ENCODE results near the gene MARCO.

DNA sequence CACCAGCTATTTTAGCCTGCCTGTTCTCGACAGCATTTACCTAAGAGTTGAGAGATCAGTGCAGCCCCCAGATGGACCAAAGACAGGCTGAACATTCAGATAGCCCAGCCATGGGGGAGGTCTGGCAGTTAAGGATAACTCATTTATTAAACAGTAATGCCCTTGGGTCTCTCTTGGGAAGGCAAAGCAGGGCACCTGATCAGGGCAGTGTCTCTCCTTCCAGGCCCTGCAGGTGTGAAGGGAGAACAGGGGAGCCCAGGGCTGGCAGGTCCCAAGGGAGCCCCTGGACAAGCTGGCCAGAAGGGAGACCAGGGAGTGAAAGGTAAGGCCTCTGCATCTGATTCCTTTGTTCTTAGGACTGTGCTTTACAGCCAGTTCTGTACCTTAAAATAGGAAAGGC lies 49.6 kb downstream of the MARCO start:
- TF ChIP-seq, protein P1, sequence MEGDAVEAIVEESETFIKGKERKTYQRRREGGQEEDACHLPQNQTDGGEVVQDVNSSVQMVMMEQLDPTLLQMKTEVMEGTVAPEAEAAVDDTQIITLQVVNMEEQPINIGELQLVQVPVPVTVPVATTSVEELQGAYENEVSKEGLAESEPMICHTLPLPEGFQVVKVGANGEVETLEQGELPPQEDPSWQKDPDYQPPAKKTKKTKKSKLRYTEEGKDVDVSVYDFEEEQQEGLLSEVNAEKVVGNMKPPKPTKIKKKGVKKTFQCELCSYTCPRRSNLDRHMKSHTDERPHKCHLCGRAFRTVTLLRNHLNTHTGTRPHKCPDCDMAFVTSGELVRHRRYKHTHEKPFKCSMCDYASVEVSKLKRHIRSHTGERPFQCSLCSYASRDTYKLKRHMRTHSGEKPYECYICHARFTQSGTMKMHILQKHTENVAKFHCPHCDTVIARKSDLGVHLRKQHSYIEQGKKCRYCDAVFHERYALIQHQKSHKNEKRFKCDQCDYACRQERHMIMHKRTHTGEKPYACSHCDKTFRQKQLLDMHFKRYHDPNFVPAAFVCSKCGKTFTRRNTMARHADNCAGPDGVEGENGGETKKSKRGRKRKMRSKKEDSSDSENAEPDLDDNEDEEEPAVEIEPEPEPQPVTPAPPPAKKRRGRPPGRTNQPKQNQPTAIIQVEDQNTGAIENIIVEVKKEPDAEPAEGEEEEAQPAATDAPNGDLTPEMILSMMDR (conservative IDR thresholded peaks at IDR 0.05; ENCODE audit: low read depth in 2 of 2), result no peak
- no peak for TF ChIP-seq EZH2 (IDR thresholded peaks at IDR 0.05; ENCODE audit: low read depth, unreplicated experiment)
- TF ChIP-seq POLR2AphosphoS5 (IDR thresholded peaks at IDR 0.05; ENCODE audit: low read depth), result no peak
- TF ChIP-seq EZH2phosphoT487 (IDR thresholded peaks at IDR 0.05; ENCODE audit: unreplicated experiment), result no peak
- TF ChIP-seq, protein P2, sequence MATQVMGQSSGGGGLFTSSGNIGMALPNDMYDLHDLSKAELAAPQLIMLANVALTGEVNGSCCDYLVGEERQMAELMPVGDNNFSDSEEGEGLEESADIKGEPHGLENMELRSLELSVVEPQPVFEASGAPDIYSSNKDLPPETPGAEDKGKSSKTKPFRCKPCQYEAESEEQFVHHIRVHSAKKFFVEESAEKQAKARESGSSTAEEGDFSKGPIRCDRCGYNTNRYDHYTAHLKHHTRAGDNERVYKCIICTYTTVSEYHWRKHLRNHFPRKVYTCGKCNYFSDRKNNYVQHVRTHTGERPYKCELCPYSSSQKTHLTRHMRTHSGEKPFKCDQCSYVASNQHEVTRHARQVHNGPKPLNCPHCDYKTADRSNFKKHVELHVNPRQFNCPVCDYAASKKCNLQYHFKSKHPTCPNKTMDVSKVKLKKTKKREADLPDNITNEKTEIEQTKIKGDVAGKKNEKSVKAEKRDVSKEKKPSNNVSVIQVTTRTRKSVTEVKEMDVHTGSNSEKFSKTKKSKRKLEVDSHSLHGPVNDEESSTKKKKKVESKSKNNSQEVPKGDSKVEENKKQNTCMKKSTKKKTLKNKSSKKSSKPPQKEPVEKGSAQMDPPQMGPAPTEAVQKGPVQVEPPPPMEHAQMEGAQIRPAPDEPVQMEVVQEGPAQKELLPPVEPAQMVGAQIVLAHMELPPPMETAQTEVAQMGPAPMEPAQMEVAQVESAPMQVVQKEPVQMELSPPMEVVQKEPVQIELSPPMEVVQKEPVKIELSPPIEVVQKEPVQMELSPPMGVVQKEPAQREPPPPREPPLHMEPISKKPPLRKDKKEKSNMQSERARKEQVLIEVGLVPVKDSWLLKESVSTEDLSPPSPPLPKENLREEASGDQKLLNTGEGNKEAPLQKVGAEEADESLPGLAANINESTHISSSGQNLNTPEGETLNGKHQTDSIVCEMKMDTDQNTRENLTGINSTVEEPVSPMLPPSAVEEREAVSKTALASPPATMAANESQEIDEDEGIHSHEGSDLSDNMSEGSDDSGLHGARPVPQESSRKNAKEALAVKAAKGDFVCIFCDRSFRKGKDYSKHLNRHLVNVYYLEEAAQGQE (IDR thresholded peaks at IDR 0.05; ENCODE audit: unreplicated experiment), result no peak
